Mammary epithelial cell (primary cell): Measurements from ENCODE around the gene ABTB1.

Source experiments
- CTCF ChIP-seq, 2 donors: IDR thresholded peaks in 1 of 2; conservative IDR thresholded peaks in 1 of 2; 2 replicates each; pipeline ENCODE4 v1.5.1; 2011 to 2012; ENCODE audit warnings: inconsistent platforms in 2 of 2, low read length in 2 of 2, mild to moderate bottlenecking in 2 of 2, control low read depth in 1 of 2, low read depth in 1 of 2; ENCODE audit not compliant: insufficient read depth in 1 of 2; ENCODE audit errors: extremely low read depth in 1 of 2
- EZH2 ChIP-seq: IDR thresholded peaks from 2 replicates; pipeline ENCODE4 v1.6.1; 2012; ENCODE audit warnings: low read length, inconsistent platforms, borderline replicate concordance

GRCh38 chr3:127718916-127719290, 46.2 kb downstream of the ABTB1 start:
- TF ChIP-seq EZH2 (no peak), CTCF (conservative IDR thresholded peaks at IDR 0.05 in 1 of 2, IDR thresholded peaks at IDR 0.05 in 1 of 2; ENCODE audit: extremely low read depth in 1 of 2, insufficient read depth in 1 of 2, low read depth in 1 of 2, low read length in 2 of 2) (no peak)
